Measurements from ENCODE around the gene MGAT1.

- TF ChIP-seq CTCF (conservative IDR thresholded peaks at IDR 0.05; ENCODE audit: low read depth in 2 of 2) (no peak), EZH2phosphoT487 (IDR thresholded peaks at IDR 0.05; ENCODE audit: unreplicated experiment) (no peak), POLR2AphosphoS5 (IDR thresholded peaks at IDR 0.05; ENCODE audit: low read depth) (no peak), EZH2 (IDR thresholded peaks at IDR 0.05; ENCODE audit: low read depth, unreplicated experiment) (no peak), JUNB (IDR thresholded peaks at IDR 0.05; ENCODE audit: unreplicated experiment) (no peak), REST (IDR thresholded peaks at IDR 0.05; ENCODE audit: unreplicated experiment) (no peak), CREB1 (CRISPR knock-in tag; IDR thresholded peaks at IDR 0.05; ENCODE audit: low read depth) (no peak), ZNF331 (CRISPR knock-in tag; IDR thresholded peaks at IDR 0.05; ENCODE audit: low read depth) (no peak), ZNF114 (CRISPR knock-in tag; IDR thresholded peaks at IDR 0.05) (no peak)
Observed at GRCh38 chr5:180849827-180850226, 47.2 kb upstream of the MGAT1 start.
